Progenitor cell of endocrine pancreas (in vitro differentiated cells): ENCODE data around the gene DCC. TPM values are rescaled to one million over a fixed set of nuclear protein-coding genes. Genes with fewer than 3 reads are reported as not detected.
A peak's percentile ranks its signal among the peaks of the same experiment; 100 is the strongest.

Experiments used
- DNase-seq: peaks from one replicate; pipeline ENCODE4 v3.0.0; 2021; ENCODE audit warnings: low spot score; ENCODE audit not compliant: unreplicated experiment
- H3K27ac Mint-ChIP-seq: 2 replicates; pipeline ENCODE4 v1.8.0; 2021; ENCODE audit warnings: mild to moderate bottlenecking, moderate library complexity, mixed read lengths
- H3K27me3 Mint-ChIP-seq: 2 replicates; pipeline ENCODE4 v1.8.0; 2021; ENCODE audit warnings: mixed read lengths
- H3K36me3 Mint-ChIP-seq: 2 replicates; pipeline ENCODE4 v1.8.0; 2022; ENCODE audit warnings: mixed read lengths; ENCODE audit not compliant: insufficient read depth
- H3K4me1 Mint-ChIP-seq: 2 replicates; pipeline ENCODE4 v1.8.0; 2021; ENCODE audit warnings: low read depth, mixed read lengths
- H3K4me3 Mint-ChIP-seq: 2 replicates; pipeline ENCODE4 v1.8.0; 2021; ENCODE audit warnings: low read depth, mild to moderate bottlenecking, moderate library complexity, mixed read lengths
- H3K9me3 Mint-ChIP-seq: 2 replicates; pipeline ENCODE4 v1.8.0; 2021; ENCODE audit warnings: low read depth, mixed read lengths
- total RNA-seq: library from RNA; stranded (reverse); gene quantifications from 2 replicates; pipeline ENCODE4 v1.2.1, GENCODE V29; 2021
- TF ChIP-seq, protein P1 (sequence below): fragments of 200-600 bp; sonication (generic); IDR thresholded peaks from one replicate; pipeline ENCODE4 v1.5.0; 2021; ENCODE audit warnings: antibody characterized with exemption, mild to moderate bottlenecking; ENCODE audit not compliant: unreplicated experiment

The DCC gene
- total RNA-seq, 1 donor from 2014 or later, result 8.4 TPM

DNA sequence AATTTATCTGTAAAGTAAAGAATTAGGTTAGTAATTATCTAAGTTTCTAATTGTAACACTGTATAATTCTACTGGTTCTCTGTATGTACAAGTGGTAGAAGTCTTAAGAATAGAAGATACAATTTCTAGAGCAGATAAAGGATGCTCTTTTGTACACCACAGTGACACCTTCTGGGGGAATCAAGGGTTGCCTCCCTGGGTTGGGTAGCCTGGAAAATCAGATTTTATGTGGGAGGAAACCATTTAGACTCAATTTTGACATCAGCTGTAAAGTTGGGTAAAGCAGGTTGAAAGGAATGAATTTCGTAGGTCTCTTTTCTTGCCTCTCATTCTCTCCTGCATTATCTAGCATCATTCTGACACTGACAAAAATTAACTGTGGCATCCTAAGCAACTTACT is 354.8 kb downstream of the DCC start:
- TF ChIP-seq, protein P1, sequence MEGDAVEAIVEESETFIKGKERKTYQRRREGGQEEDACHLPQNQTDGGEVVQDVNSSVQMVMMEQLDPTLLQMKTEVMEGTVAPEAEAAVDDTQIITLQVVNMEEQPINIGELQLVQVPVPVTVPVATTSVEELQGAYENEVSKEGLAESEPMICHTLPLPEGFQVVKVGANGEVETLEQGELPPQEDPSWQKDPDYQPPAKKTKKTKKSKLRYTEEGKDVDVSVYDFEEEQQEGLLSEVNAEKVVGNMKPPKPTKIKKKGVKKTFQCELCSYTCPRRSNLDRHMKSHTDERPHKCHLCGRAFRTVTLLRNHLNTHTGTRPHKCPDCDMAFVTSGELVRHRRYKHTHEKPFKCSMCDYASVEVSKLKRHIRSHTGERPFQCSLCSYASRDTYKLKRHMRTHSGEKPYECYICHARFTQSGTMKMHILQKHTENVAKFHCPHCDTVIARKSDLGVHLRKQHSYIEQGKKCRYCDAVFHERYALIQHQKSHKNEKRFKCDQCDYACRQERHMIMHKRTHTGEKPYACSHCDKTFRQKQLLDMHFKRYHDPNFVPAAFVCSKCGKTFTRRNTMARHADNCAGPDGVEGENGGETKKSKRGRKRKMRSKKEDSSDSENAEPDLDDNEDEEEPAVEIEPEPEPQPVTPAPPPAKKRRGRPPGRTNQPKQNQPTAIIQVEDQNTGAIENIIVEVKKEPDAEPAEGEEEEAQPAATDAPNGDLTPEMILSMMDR, result peak; percentile 54
- H3K27me3 Mint-ChIP-seq, result peaks cover 2% of the 10 kb centered on the region
- DNase-seq, result no peak
- H3K27ac Mint-ChIP-seq, result no peak overlapping the region
- no peaks in the 10 kb centered on the region for H3K36me3 Mint-ChIP-seq
- H3K9me3 Mint-ChIP-seq, result no peaks in the 10 kb centered on the region
- H3K4me3 Mint-ChIP-seq, result no peak overlapping the region
- peaks cover 2% of the 10 kb centered on the region for H3K4me1 Mint-ChIP-seq

DNA sequence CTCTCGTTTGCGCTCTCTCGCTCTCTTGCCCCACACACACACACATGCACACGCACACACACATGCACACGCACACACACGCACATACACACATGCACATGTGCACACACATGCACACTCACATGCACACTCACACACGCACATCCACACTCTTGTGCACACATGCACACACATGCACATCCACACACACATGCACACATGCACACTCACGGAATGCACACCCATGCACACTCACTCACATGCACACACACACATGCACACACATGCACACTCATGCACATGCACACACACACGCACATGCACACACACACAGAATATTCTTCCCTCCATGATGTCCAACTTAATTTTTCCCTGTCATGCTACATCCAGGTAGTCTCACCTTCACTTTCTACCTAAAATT is 360.1 kb downstream of the DCC start:
- Mint-ChIP-seq H3K9me3 (peaks cover 3% of the 10 kb centered on the region), H3K27me3 (peaks cover 2% of the 10 kb centered on the region), H3K4me3 (no peak overlapping the region), H3K27ac (no peak overlapping the region), H3K36me3 (no peaks in the 10 kb centered on the region), H3K4me1 (peaks cover 7% of the 10 kb centered on the region)
- no peak for DNase-seq
- TF ChIP-seq, protein P1, result no peak

DNA sequence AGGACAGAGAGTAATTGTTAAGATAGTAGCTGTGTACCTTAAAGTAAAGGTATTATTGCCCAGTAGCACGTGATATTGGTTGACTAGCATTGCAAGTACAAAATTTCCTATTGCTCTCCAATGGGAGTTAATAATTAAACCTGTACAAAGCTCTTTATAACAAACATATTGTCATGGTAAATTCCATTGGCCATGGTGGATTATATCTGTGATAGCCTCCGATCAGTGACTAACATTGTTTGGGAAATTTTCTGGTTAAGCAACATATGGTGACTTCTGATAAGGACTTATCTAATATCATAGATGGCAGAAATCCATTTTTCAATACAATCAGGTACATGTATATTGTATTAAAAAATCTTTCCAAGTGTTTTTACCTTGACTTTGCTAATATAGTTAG is 360.8 kb downstream of the DCC start:
- Mint-ChIP-seq H3K4me3 (no peak overlapping the region), H3K9me3 (peaks cover 3% of the 10 kb centered on the region), H3K4me1 (peaks cover 7% of the 10 kb centered on the region), H3K27ac (no peak overlapping the region), H3K36me3 (no peaks in the 10 kb centered on the region), H3K27me3 (no peaks in the 10 kb centered on the region)
- DNase-seq, result no peak
- TF ChIP-seq, protein P1, result no peak

GRCh38 chr18:52701219-52701935 is 361.4 kb downstream of the DCC start:
- H3K36me3 Mint-ChIP-seq, result no peaks in the 10 kb centered on the region
- TF ChIP-seq, protein P1, result no peak
- H3K9me3 Mint-ChIP-seq, result peaks cover 3% of the 10 kb centered on the region
- H3K27me3 Mint-ChIP-seq, result no peaks in the 10 kb centered on the region
- no peak overlapping the region for H3K4me3 Mint-ChIP-seq
- H3K27ac Mint-ChIP-seq, result no peak overlapping the region
- H3K4me1 Mint-ChIP-seq, result peaks cover 8% of the 10 kb centered on the region
- no peak for DNase-seq

- Mint-ChIP-seq H3K27me3 (peaks cover 2% of the 10 kb centered on the region), H3K9me3 (no peaks in the 10 kb centered on the region), H3K4me3 (no peak overlapping the region), H3K36me3 (no peaks in the 10 kb centered on the region), H3K4me1 (peaks cover 6% of the 10 kb centered on the region), H3K27ac (no peak overlapping the region)
- DNase-seq, result no peak
- TF ChIP-seq, protein P1, result no peak
Observed at GRCh38 chr18:52715421-52715820, 375.4 kb downstream of the DCC start.
